HG03095 (cell line): ENCODE results near the gene ZNF263.

Source experiments
- ATAC-seq: cut with Tn5 transposase; IDR thresholded peaks from one replicate; pipeline ENCODE4 v1.9.1; 2021; ENCODE audit warnings: moderate library complexity; ENCODE audit not compliant: unreplicated experiment

ZNF263 gene

GRCh38 chr16:3317315-3317999 is 34.2 kb downstream of the ZNF263 start:
- ATAC-seq = no peak

DNA sequence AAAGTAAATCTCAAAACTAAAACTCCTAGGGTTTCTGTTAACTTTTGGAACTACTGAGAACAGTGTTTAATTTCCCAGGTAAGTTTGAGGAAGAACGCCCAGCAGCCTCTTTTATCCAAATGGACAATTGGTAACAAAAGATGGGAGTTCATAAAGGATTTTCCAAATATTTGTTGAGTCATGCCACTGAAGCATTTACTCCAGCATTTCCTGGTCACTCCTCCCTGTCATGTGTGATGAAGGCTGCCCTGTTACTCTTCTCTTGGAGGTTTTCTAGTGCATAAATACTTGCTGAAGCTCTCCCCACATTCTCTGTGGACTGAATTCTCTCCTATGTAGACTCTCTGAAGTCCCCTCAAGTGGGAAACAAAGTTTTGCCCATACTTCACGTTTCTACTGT is 38.5 kb downstream of the ZNF263 start:
- no peak for ATAC-seq

GRCh38 chr16:3327514-3327913 is 44.2 kb downstream of the ZNF263 start:
- ATAC-seq = no peak

DNA sequence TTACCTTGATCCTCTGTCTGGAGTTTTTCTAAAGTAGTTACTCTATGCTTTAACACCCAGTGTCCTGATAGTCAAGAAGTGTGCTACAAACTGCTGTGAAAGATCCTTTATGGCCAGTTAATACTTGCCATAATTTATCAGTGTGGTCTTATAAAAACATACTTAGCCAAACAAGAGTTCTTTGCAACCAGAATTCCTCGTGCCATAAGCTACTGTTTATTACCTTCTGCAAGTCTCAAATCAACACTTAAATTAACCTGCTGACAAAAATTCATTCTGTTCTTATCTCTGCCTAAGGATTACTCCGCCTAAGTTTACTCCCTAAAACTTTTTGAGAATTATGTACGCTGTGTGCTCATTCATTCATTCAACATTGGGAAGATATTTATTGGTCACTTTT is 44.8 kb downstream of the ZNF263 start:
- ATAC-seq = no peak

- ATAC-seq = no peak
Observed at GRCh38 chr16:3328643-3329042, 45.4 kb downstream of the ZNF263 start.
